ENCODE measurements around the gene OR7A5.

GRCh38 chr19:14786421-14786851, 48.5 kb downstream of the OR7A5 start:
- TF ChIP-seq ZNF223 (tag by site-specific recombination; IDR thresholded peaks at IDR 0.05) (no peak), ZNF513 (tag by site-specific recombination; IDR thresholded peaks at IDR 0.05) (no peak), REPIN1 (tag by site-specific recombination; IDR thresholded peaks at IDR 0.05; ENCODE audit: low read depth) (no peak), ATF2 (tag by site-specific recombination; IDR thresholded peaks at IDR 0.05; ENCODE audit: low read depth) (no peak), CTCF (tag by site-specific recombination; IDR thresholded peaks at IDR 0.05) (peak; percentile 57), KLF17 (tag by site-specific recombination; IDR thresholded peaks at IDR 0.05) (no peak)

Measured in HEK293 (cell line).